HFF-Myc (cell line): ENCODE results near the gene RBM38.

Experiments used
- DNase-seq: peaks from one replicate; pipeline ENCODE4 v3.0.0-alpha.2; 2011; ENCODE audit warnings: low read depth; ENCODE audit errors: extremely low read depth
- H3K4me3 ChIP-seq: replicated peaks from 2 replicates; pipeline ENCODE4 v1.5.1; 2011; ENCODE audit warnings: low read depth, mild to moderate bottlenecking, control low read depth, low read length
- CTCF ChIP-seq: IDR thresholded peaks from 2 replicates; pipeline ENCODE4 v1.5.1; 2012; ENCODE audit warnings: mild to moderate bottlenecking, low read depth, low read length, control low read depth; ENCODE audit errors: missing control alignments

The RBM38 gene

GRCh38 chr20:57409672-57410397, 18.6 kb downstream of the RBM38 start:
- H3K4me3 ChIP-seq = no peak overlapping the region
- no peak for DNase-seq
- no peak for TF ChIP-seq CTCF

DNA sequence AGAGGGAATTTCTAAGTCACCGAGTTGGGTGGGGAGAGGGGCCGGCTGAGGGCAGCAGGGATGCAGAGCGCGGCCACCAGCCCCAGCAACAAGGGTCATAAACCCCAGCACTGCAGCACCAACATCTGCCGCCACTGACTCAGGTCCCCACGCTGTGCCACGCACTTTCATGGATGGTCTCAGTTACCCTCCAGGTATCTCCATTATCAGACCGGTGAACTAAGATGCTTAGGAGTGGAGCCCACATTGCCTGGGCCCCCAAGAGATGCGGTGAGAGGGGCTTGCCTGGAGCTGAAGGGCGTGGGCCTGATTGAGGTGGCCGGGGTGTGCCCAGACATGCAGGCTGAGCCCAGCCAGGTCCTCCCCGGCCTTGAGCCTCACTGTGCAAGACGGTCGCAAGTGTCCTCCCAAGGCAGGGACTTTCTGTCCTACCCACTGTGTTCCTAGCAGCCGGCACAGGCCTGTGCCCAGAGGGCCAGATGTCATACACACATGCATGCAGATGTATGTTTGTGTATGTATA, 19.3 kb downstream of the RBM38 start:
- no peak overlapping the region for H3K4me3 ChIP-seq
- DNase-seq = no peak
- TF ChIP-seq CTCF = no peak

DNA sequence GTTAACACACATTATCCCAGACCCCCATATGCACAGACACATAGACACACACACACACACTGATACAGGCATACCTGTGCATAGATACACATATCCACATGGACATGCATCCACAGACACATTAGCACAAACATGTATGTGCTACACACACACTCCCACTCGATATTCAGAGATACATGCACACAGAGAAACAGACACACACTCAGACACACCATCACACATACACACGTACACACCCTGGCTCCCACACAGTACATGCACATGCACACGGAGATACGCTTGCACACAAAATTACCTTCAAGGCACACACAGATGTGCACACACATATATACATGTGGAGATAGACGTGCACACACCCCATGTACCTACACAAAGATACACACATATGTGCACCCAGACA, 19.7 kb downstream of the RBM38 start:
- no peak for DNase-seq

GRCh38 chr20:57411406-57412283, 20.4 kb downstream of the RBM38 start:
- no peak overlapping the region for H3K4me3 ChIP-seq
- no peak for DNase-seq
- no peak for TF ChIP-seq CTCF

More for the DNA sequence above, 19.7 kb downstream of the RBM38 start:
- H3K4me3 ChIP-seq = no peak overlapping the region
- TF ChIP-seq CTCF = no peak

DNA sequence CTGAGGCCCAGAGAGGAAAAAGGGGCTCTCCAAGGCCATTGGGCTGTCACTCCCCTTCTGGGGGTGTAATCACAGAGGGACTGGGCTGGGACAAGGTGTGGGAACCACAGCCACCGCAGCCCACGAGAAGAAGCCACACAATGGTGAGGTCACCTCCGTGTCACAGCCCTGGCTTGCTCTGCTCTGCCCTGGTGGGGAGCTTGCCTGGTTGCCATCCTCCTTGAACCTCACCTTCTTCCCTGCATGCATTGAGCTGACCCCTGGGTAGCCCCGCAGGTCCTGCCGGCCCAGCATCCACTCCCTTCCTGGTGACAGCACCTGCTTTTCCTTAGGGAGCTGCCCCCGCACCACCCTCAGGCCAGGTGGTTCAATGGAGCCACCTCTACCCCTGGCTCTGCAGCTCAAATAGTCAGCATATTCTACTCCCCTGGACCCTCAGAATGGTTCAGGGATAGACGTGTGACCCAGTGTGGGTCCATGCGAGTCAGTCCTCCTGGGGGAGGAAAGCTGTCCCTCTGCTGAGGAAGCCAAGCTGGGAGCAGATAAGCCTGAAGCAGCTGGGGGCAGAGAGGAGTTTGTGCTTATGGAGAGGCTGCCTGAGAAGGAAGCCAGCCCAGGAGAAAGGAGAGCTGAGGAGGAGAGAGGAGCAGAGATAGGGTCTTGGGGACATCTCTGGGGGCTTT, 21.3 kb downstream of the RBM38 start:
- no peak for DNase-seq
- TF ChIP-seq CTCF = no peak
- no peak overlapping the region for H3K4me3 ChIP-seq

- no peak overlapping the region for H3K4me3 ChIP-seq
- no peak for DNase-seq
- no peak for TF ChIP-seq CTCF
Measured at GRCh38 chr20:57413986-57414385, 22.8 kb downstream of the RBM38 start.
